GM19023 (cell line): ENCODE data around the gene NKIRAS2.
"Not testable (repeated sequence)": the region's sequence is repeated elsewhere in the genome, so short reads cannot be mapped to it uniquely, and the experiment has no call there.

Experiments used
- ATAC-seq: cut with Tn5 transposase; IDR thresholded peaks from one replicate; pipeline ENCODE4 v1.9.1; 2021; ENCODE audit warnings: mild to moderate bottlenecking, moderate library complexity; ENCODE audit not compliant: unreplicated experiment

Gene NKIRAS2

GRCh38 chr17:41996855-41997164 is 23.1 kb upstream of the NKIRAS2 start:
- ATAC-seq = no peak

GRCh38 chr17:41998497-41998896 is 21.4 kb upstream of the NKIRAS2 start:
- ATAC-seq = no peak

GRCh38 chr17:42000413-42001133 is 19.3 kb upstream of the NKIRAS2 start:
- no peak for ATAC-seq

GRCh38 chr17:42001729-42002128 is 18.2 kb upstream of the NKIRAS2 start:
- no peak for ATAC-seq

- no peak for ATAC-seq
These were observed 17.6 kb upstream of the NKIRAS2 start for GRCh38 chr17:42002175-42002791.

GRCh38 chr17:42002792-42003301 is 17.0 kb upstream of the NKIRAS2 start:
- no peak for ATAC-seq

- ATAC-seq = no peak
These were observed 14.7 kb upstream of the NKIRAS2 start for GRCh38 chr17:42005166-42005565.

GRCh38 chr17:42009170-42009569 is 10.7 kb upstream of the NKIRAS2 start:
- ATAC-seq = no peak

- ATAC-seq = not testable (repeated sequence)
These were observed 9.6 kb upstream of the NKIRAS2 start for GRCh38 chr17:42010266-42010680.

GRCh38 chr17:42010898-42011516 is 8.9 kb upstream of the NKIRAS2 start:
- ATAC-seq = no peak

GRCh38 chr17:42012363-42012762 is 7.5 kb upstream of the NKIRAS2 start:
- ATAC-seq = not testable (repeated sequence)

GRCh38 chr17:42013740-42014139 is 6.2 kb upstream of the NKIRAS2 start:
- not testable (repeated sequence) for ATAC-seq

GRCh38 chr17:42016411-42016831 is 3.5 kb upstream of the NKIRAS2 start:
- ATAC-seq = no peak

- ATAC-seq = peak; percentile 69
These were observed 2.7 kb upstream of the NKIRAS2 start, which contains the start of gene DNAJC7 for GRCh38 chr17:42016941-42017865. Gene DNAJC7, minus strand, starts transcription at chr17:42017439. Its CDS starts 23 bp downstream, at chr17:42017416.

- ATAC-seq = no peak
These were observed 2.1 kb upstream of the NKIRAS2 start for GRCh38 chr17:42017866-42018200.

GRCh38 chr17:42018339-42018738 is 1.6 kb upstream of the NKIRAS2 start:
- no peak for ATAC-seq

GRCh38 chr17:42018988-42019387 is 902 bp upstream of the NKIRAS2 start:
- ATAC-seq = no peak

GRCh38 chr17:42020845-42021244 is 955 bp downstream of the NKIRAS2 start:
- ATAC-seq = not testable (repeated sequence)

GRCh38 chr17:42023524-42024349 is 3.8 kb downstream of the NKIRAS2 start:
- no peak for ATAC-seq

GRCh38 chr17:42025191-42025579 is 5.3 kb downstream of the NKIRAS2 start:
- ATAC-seq = no peak
